Nephron progenitor cell (in vitro differentiated cells): ENCODE measurements around the gene C19orf25.
"Not testable (repeated sequence)": the region's sequence is repeated elsewhere in the genome, so short reads cannot be mapped to it uniquely, and the experiment has no call there.

ENCODE experiments used
- DNase-seq: peaks from one replicate; pipeline ENCODE4 v3.0.0; 2021
- H3K27ac Mint-ChIP-seq: 2 replicates; pipeline ENCODE4 v1.8.0; 2021; ENCODE audit warnings: mild to moderate bottlenecking, moderate library complexity, mixed read lengths
- H3K27me3 Mint-ChIP-seq: 2 replicates; pipeline ENCODE4 v1.8.0; 2021; ENCODE audit warnings: mild to moderate bottlenecking, low read depth, mixed read lengths; ENCODE audit not compliant: poor library complexity
- H3K36me3 Mint-ChIP-seq: 2 replicates; pipeline ENCODE4 v1.8.0; 2021; ENCODE audit warnings: low read depth, mixed read lengths
- H3K4me1 Mint-ChIP-seq: 2 replicates; pipeline ENCODE4 v1.8.0; 2021; ENCODE audit warnings: mixed read lengths
- H3K4me3 Mint-ChIP-seq: 2 replicates; pipeline ENCODE4 v1.8.0; 2021; ENCODE audit warnings: mild to moderate bottlenecking, moderate library complexity, mixed read lengths
- H3K9me3 Mint-ChIP-seq: 2 replicates; pipeline ENCODE4 v1.8.0; 2021; ENCODE audit warnings: mild to moderate bottlenecking, moderate library complexity, mixed read lengths
- CTCF ChIP-seq: fragments of 200-600 bp; sonication (generic); IDR thresholded peaks from 2 replicates; pipeline ENCODE4 v1.5.0; 2021; ENCODE audit warnings: antibody characterized with exemption

The C19orf25 gene

GRCh38 chr19:1521636-1522035 lies 42.6 kb upstream of the C19orf25 start:
- Mint-ChIP-seq H3K36me3 (no peaks in the 10 kb centered on the region), H3K9me3 (peaks cover 5% of the 10 kb centered on the region), H3K4me1 (peaks cover 8% of the 10 kb centered on the region), H3K27me3 (peaks cover 87% of the 10 kb centered on the region), H3K27ac (no peak overlapping the region), H3K4me3 (no peak overlapping the region)
- no peak for DNase-seq
- no peak for TF ChIP-seq CTCF

- no peak for TF ChIP-seq CTCF
- H3K9me3 Mint-ChIP-seq = peaks cover 8% of the 10 kb centered on the region
- H3K4me1 Mint-ChIP-seq = peaks cover 8% of the 10 kb centered on the region
- H3K36me3 Mint-ChIP-seq = no peaks in the 10 kb centered on the region
- DNase-seq = no peak
- H3K27ac Mint-ChIP-seq = no peak overlapping the region
- no peak overlapping the region for H3K4me3 Mint-ChIP-seq
- H3K27me3 Mint-ChIP-seq = peaks cover 87% of the 10 kb centered on the region
These were observed 41.3 kb upstream of the C19orf25 start for GRCh38 chr19:1520203-1520780.

GRCh38 chr19:1519802-1520201 lies 40.8 kb upstream of the C19orf25 start:
- not testable (repeated sequence) for DNase-seq, H3K4me1 Mint-ChIP-seq, H3K27ac Mint-ChIP-seq, H3K9me3 Mint-ChIP-seq, H3K4me3 Mint-ChIP-seq, H3K36me3 Mint-ChIP-seq
- H3K27me3 Mint-ChIP-seq = peaks cover 87% of the 10 kb centered on the region

- Mint-ChIP-seq H3K27ac (no peak overlapping the region), H3K36me3 (no peaks in the 10 kb centered on the region), H3K9me3 (peaks cover 8% of the 10 kb centered on the region), H3K4me1 (no peaks in the 10 kb centered on the region), H3K27me3 (peaks cover 88% of the 10 kb centered on the region), H3K4me3 (no peak overlapping the region)
- TF ChIP-seq CTCF = no peak
- no peak for DNase-seq
These were observed 39.5 kb upstream of the C19orf25 start for GRCh38 chr19:1518471-1518870.

- Mint-ChIP-seq H3K36me3 (no peaks in the 10 kb centered on the region), H3K4me1 (no peaks in the 10 kb centered on the region), H3K4me3 (no peak overlapping the region), H3K27me3 (peaks cover 78% of the 10 kb centered on the region), H3K27ac (no peak overlapping the region), H3K9me3 (peaks cover 8% of the 10 kb centered on the region)
- DNase-seq = no peak
- no peak for TF ChIP-seq CTCF
These were observed 37.4 kb upstream of the C19orf25 start for GRCh38 chr19:1516395-1516753.

- DNase-seq = no peak
- H3K9me3 Mint-ChIP-seq = peaks cover 8% of the 10 kb centered on the region
- H3K27me3 Mint-ChIP-seq = peaks cover 82% of the 10 kb centered on the region
- no peaks in the 10 kb centered on the region for H3K36me3 Mint-ChIP-seq
- peaks cover 7% of the 10 kb centered on the region for H3K4me1 Mint-ChIP-seq
- TF ChIP-seq CTCF = no peak
- H3K27ac Mint-ChIP-seq = no peak overlapping the region
- H3K4me3 Mint-ChIP-seq = no peak overlapping the region
These were observed 36.1 kb upstream of the C19orf25 start for GRCh38 chr19:1514986-1515721.
